ENCODE results near the gene GKN1. TPM values are rescaled to one million over a fixed set of nuclear protein-coding genes. Genes with fewer than 3 reads are reported as not detected.

GKN1 gene
- total RNA-seq, 1 experiment from 2014 or later = not detected

DNA sequence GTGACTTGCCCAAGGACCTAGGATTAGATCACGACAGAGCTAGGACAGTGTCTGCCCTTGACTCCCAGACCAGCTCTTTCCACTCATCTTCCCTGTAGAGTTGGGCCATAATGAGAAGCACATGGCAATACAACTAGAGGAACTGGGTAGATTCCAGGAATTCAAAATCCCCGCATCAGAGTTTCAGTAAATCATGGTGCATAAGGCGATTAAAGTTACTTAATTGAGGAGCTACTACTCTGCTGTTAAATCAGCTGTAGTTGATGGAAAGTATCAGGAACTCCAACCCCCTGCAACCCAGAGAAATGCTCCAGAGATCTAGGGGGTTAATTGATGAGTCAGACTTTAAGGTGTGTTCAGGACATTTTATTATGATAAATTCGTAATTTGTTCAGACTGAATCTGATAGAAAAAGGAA lies 44.3 kb downstream of the GKN1 start:
- TF ChIP-seq, protein P1, sequence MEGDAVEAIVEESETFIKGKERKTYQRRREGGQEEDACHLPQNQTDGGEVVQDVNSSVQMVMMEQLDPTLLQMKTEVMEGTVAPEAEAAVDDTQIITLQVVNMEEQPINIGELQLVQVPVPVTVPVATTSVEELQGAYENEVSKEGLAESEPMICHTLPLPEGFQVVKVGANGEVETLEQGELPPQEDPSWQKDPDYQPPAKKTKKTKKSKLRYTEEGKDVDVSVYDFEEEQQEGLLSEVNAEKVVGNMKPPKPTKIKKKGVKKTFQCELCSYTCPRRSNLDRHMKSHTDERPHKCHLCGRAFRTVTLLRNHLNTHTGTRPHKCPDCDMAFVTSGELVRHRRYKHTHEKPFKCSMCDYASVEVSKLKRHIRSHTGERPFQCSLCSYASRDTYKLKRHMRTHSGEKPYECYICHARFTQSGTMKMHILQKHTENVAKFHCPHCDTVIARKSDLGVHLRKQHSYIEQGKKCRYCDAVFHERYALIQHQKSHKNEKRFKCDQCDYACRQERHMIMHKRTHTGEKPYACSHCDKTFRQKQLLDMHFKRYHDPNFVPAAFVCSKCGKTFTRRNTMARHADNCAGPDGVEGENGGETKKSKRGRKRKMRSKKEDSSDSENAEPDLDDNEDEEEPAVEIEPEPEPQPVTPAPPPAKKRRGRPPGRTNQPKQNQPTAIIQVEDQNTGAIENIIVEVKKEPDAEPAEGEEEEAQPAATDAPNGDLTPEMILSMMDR (conservative IDR thresholded peaks at IDR 0.05) = no peak
- no CpG with 5 or more reads among the region's 4 CpGs for WGBS (ENCODE audit: extremely low coverage, insufficient read length, low lambda C conversion rate)
- H3K4me2 ChIP-seq (ENCODE audit: insufficient read depth, insufficient read length, low read length) = no peak overlapping the region
- H3K4ac ChIP-seq (ENCODE audit: low read depth, low read length) = no peak overlapping the region
- Mint-ChIP-seq H3K27me3 (ENCODE audit: low read depth) (no peaks in the 10 kb centered on the region; the same call in 1 of the 2 replicates), H3K36me3 (ENCODE audit: insufficient read depth in 1 of 3, low read depth in 3 of 3) (0 out of 7 replicates have a peak, but pooled peaks cover 0 to 2% (median 0%) of the 10 kb centered on the region in 3 experiments), H3K9me3 (no peaks in the 10 kb centered on the region), H3K27ac (no peak overlapping the region), H3K4me1 (peaks cover 24 to 35% of the 10 kb centered on the region in 2 experiments), H3K4me3 (no peak overlapping the region)
- H3K27me3 ChIP-seq (ENCODE audit: insufficient read depth, low read length) = no peaks in the 10 kb centered on the region
- H2BK12ac ChIP-seq (ENCODE audit: insufficient read length, low read depth, low read length) = no peak overlapping the region
- no peak overlapping the region for H4K5ac ChIP-seq (ENCODE audit: insufficient read length, low read depth, low read length)
- H3K9ac ChIP-seq (ENCODE audit: extremely low read depth, insufficient read length, low read length) = no peak overlapping the region
- H3K23ac ChIP-seq (ENCODE audit: insufficient read length, low read depth, low read length) = no peak overlapping the region
- no peak overlapping the region for H4K8ac ChIP-seq (replicated peaks; ENCODE audit: insufficient read length, low read depth, low read length)
- H3K9me3 ChIP-seq (ENCODE audit: control insufficient read depth, low read depth, low read length) = no peaks in the 10 kb centered on the region
- H3K14ac ChIP-seq (ENCODE audit: insufficient read depth, low read length) = no peak overlapping the region
- no peak overlapping the region for H3K56ac ChIP-seq (ENCODE audit: insufficient read length, low read depth, low read length)
- no peak overlapping the region for H2BK120ac ChIP-seq (ENCODE audit: low read depth, low read length, poor library complexity, severe bottlenecking)
- no peak overlapping the region for H3T11ph ChIP-seq (ENCODE audit: low read length)
- no peak overlapping the region for H3K27ac ChIP-seq (ENCODE audit: insufficient read length, low read depth, low read length)
- peaks cover 8% of the 10 kb centered on the region for H3K23me2 ChIP-seq (ENCODE audit: insufficient read length, low read depth, low read length, poor library complexity, severe bottlenecking)
- 0 out of 2 replicates have a peak, but pooled peaks cover 2% of the 10 kb centered on the region for H3K4me1 ChIP-seq (ENCODE audit: insufficient read depth, low read length)
- no peak overlapping the region for H2BK5ac ChIP-seq (ENCODE audit: insufficient read length, low read length)
- no peak overlapping the region for H3K18ac ChIP-seq (ENCODE audit: insufficient read length, low read depth, low read length)
- DNase-seq = no peak
- H2AK5ac ChIP-seq (ENCODE audit: insufficient read length, low read length) = no peak overlapping the region
- no peak overlapping the region for H2BK15ac ChIP-seq (ENCODE audit: low read depth, low read length)
- peaks cover 3% of the 10 kb centered on the region for H3K79me1 ChIP-seq (ENCODE audit: insufficient read depth, low read depth, low read length, poor library complexity, severe bottlenecking)
- H2AFZ ChIP-seq (ENCODE audit: low read length) = no peak overlapping the region
- H3K79me2 ChIP-seq (ENCODE audit: insufficient read depth, low read length) = peaks cover 2% of the 10 kb centered on the region; the same call in 1 of the 2 replicates
- no peaks in the 10 kb centered on the region for H4K20me1 ChIP-seq (ENCODE audit: control insufficient read depth, insufficient read depth, insufficient read length)
- H4K91ac ChIP-seq (ENCODE audit: insufficient read length, low read depth, low read length) = no peak overlapping the region
- H2BK20ac ChIP-seq (ENCODE audit: low read depth, low read length, poor library complexity, severe bottlenecking) = no peak overlapping the region
